Activated CD4-positive, alpha-beta memory T cell treated with anti-CD3 and anti-CD28 coated beads for 36 hours (primary cell): ENCODE results near the gene TTC28. TPM values are rescaled to one million over a fixed set of nuclear protein-coding genes. Genes with fewer than 3 reads are reported as not detected.
"Not testable (repeated sequence)": the region's sequence is repeated elsewhere in the genome, so short reads cannot be mapped to it uniquely, and the experiment has no call there.

Experiments used
- CTCF ChIA-PET: fragments of 350-600 bp; sonication (Branson Sonifier 250); formaldehyde crosslinking; loops from one replicate; lab custom pipeline; 2021; ENCODE audit warnings: antibody characterized with exemption, inconsistent platforms; lab: Charles Lee
- POLR2A ChIA-PET: fragments of 350-600 bp; sonication (Branson Sonifier 250); formaldehyde crosslinking; loops from one replicate; lab custom pipeline; 2021; ENCODE audit warnings: antibody characterized with exemption; lab: Charles Lee
- DNase-seq: peaks from one replicate; pipeline ENCODE4 v3.0.0-alpha.2; 2020
- H3K27ac Mint-ChIP-seq: one replicate; pipeline ENCODE4 v1.8.0; 2021; ENCODE audit warnings: mixed read lengths
- H3K27me3 Mint-ChIP-seq: one replicate; pipeline ENCODE4 v1.8.0; 2021; ENCODE audit warnings: mixed read lengths
- H3K36me3 Mint-ChIP-seq: one replicate; pipeline ENCODE4 v1.8.0; 2021; ENCODE audit warnings: mixed read lengths
- H3K4me1 Mint-ChIP-seq: one replicate; pipeline ENCODE4 v1.8.0; 2021; ENCODE audit warnings: low read depth, mixed read lengths
- H3K4me3 Mint-ChIP-seq: one replicate; pipeline ENCODE4 v1.8.0; 2021; ENCODE audit warnings: mild to moderate bottlenecking, mixed read lengths
- H3K9me3 Mint-ChIP-seq: one replicate; pipeline ENCODE4 v1.8.0; 2021; ENCODE audit warnings: mixed read lengths
- intact Hi-C: fragments of 100-400 bp; cut with micrococcal nuclease; formaldehyde crosslinking; loops from one replicate; pipeline ENCODE4 v1.15.1; 2023
- total RNA-seq, 2 experiments: library from RNA; stranded (reverse); gene quantifications; one replicate each; pipeline ENCODE4 v1.2.3, GENCODE V29; 2021

Gene TTC28
- total RNA-seq, 2 experiments from 2014 or later: 0.59 to 0.80 TPM

DNA sequence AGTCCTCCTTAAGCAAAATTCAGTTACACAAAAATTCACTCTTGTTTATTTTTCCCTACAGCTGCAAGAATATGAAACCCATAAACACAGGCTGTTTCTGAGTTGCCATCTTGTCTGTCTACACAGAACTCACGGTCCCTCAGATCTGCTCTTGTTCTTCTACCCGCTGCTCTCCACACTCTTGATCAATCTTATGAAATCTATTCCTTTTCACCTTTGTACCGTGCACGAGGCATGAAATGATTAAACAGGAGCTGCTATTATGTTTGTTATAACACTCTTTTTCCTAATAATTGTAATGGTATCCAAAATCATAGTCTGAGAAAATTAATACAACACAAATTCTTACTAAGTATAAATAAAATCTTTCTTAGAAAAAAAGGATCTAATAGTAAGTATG, 494.5 kb downstream of the TTC28 start:
- no peak for DNase-seq
- ChIA-PET POLR2A (no interaction called here), CTCF (no interaction called here)
- H3K27me3 Mint-ChIP-seq: peaks cover 3% of the 10 kb centered on the region
- H3K4me3 Mint-ChIP-seq: no peak overlapping the region
- no peak overlapping the region for H3K27ac Mint-ChIP-seq
- H3K36me3 Mint-ChIP-seq: no peaks in the 10 kb centered on the region
- no peaks in the 10 kb centered on the region for H3K4me1 Mint-ChIP-seq
- intact Hi-C loops: no loop called here
- no peaks in the 10 kb centered on the region for H3K9me3 Mint-ChIP-seq

DNA sequence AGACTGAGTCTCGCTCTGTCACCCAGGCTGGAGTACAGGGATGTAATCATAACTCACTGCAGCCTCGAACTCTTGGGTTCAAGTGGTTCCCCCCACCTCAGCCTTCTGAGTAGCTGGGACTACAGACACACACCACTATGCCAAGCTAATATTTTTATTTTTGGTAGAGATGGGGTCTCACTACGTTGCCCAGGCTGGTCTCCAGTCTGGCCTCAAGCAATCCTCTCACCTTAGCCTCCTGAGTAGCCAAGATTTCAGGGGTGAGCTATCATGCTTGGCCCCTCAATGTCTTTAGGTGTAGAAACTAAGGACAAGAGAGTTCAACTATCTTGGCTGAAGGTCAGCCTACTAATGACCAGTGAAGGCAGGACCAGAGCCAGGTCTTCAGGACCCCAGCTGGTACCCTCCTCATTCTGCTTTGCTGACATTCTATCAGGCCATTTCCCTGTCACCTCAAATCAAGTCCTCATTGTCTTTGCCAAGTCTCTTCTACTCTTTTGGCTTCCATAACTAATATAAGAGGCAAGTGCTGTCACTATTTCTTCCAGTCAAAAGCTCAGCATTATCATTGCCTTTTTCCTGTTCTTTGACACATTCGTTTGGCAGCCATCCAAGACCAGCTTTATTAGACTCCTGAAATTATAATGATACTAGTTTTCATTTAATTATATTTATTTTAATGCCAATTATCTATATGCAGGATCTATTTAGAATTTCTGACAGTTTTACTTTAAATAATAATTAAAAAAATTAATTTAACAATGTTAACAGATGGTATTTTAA, 496.4 kb downstream of the TTC28 start:
- ChIA-PET POLR2A (no interaction called here), CTCF (no interaction called here)
- no peak overlapping the region for H3K27ac Mint-ChIP-seq
- DNase-seq: no peak
- intact Hi-C loops: no loop called here
- peaks cover 3% of the 10 kb centered on the region for H3K27me3 Mint-ChIP-seq
- no peaks in the 10 kb centered on the region for H3K36me3 Mint-ChIP-seq
- H3K9me3 Mint-ChIP-seq: no peaks in the 10 kb centered on the region
- H3K4me1 Mint-ChIP-seq: no peaks in the 10 kb centered on the region
- no peak overlapping the region for H3K4me3 Mint-ChIP-seq

DNA sequence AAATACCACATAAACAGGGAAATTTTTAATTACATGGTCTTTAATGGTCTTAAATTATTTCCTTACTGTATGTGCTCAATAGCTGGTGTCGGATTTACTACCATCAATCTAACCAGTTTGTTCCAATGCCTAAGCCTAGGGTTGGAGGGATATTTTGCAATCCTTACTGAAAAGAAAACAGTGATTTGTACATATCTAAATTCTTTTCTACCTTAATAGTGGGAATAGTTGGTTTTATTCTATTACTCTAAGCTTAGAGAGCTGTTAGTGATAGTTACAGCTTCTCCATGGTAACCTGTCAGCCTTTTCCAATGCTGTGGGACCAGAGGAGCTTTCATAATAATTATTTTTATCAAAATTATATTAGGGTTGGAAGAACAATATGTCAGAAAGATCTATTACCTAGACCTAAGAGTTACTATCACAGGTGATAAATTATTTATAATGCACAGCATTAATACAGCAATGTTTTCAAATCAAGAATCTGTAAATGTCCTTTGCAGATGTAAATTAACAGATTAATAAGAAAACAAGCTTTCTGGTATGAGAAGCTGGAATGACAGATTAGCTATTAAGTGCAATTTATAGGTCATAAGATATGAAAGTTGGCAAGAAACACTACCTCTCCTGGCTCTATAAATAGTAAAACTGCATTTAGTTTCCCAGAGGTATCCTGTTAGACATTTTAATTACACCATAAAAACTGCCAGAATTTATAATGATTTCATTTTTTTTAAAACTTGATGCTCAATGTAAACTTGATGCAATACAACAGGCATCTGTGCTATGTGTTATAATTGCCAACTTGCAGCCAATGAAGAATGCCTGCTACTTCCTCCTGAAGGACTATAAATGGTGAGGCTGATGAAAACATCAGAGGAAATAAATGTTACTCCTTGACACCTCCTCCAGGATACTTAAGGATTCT, 498.6 kb downstream of the TTC28 start:
- ChIA-PET POLR2A (no interaction called here), CTCF (no interaction called here)
- Mint-ChIP-seq H3K27me3 (peaks cover 1% of the 10 kb centered on the region), H3K4me3 (no peak overlapping the region), H3K4me1 (no peaks in the 10 kb centered on the region), H3K27ac (no peak overlapping the region), H3K9me3 (no peaks in the 10 kb centered on the region), H3K36me3 (no peaks in the 10 kb centered on the region)
- intact Hi-C loops: no loop called here
- DNase-seq: no peak

DNA sequence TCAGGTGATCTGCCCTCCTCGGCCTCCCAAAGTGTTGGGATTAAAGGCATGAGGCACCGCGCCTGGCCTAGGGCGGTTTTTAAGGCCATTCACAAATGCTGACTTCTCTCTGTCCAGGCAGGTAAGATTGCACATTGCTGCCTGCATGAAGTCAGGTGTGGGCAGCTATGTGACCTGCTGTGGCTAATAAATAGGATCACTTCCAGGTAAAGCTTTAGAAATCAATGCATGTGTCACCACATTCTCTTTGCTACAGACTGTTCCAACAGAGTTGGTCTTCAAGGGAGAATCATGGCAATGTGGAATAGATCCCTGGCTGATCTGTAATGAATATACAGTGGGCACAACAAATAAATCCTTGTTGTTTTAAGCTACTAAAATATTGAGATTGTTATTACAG, 500.2 kb downstream of the TTC28 start:
- H3K36me3 Mint-ChIP-seq: no peaks in the 10 kb centered on the region
- peaks cover 1% of the 10 kb centered on the region for H3K27me3 Mint-ChIP-seq
- POLR2A ChIA-PET: no interaction called here
- H3K27ac Mint-ChIP-seq: no peak overlapping the region
- no peak overlapping the region for H3K4me3 Mint-ChIP-seq
- CTCF ChIA-PET: interaction anchor here (0.6 kb wide), 1 partner anchor 11 kb away, joined by 3 read pairs; no protein-coding TSS in a partner anchor
- DNase-seq: no peak
- H3K4me1 Mint-ChIP-seq: no peaks in the 10 kb centered on the region
- no peaks in the 10 kb centered on the region for H3K9me3 Mint-ChIP-seq
- intact Hi-C loops: no loop called here

DNA sequence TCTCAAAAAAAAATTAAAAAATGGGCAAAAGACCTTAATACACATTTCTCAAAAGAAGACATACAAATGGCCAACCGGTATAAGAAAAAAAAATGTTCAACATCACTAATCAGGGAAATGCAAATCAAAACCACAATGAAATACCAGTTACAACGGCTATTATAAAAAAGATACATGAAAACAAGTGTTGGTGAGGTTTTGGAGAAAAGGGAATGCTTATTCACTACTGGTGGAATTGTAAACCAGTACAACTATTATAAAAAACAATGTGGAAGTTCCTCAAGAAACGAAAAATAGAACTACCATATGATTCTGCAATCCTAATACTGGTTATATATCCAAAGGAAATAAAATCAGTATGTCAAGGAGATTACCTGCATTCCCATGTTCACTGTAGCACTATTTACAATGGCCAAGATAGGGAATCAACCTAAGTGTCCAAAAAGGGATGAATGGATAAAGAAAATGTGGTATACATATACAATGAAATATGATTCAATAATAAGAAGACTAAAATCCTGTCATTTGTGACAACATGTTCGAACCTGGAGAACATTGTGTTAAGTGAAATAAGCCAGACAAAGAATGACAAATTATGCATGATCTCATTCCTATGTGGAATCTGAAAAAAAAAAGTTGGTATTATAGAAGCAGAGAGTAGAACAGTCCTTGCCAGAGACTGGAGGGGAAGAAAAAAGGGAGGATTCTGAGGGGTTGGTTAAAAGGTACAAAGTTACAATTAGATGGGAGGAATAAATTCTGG, 503.7 kb downstream of the TTC28 start:
- Mint-ChIP-seq H3K9me3 (no peaks in the 10 kb centered on the region), H3K4me3 (no peak overlapping the region), H3K4me1 (no peaks in the 10 kb centered on the region), H3K27me3 (peaks cover 1% of the 10 kb centered on the region), H3K36me3 (no peaks in the 10 kb centered on the region), H3K27ac (no peak overlapping the region)
- DNase-seq: no peak
- intact Hi-C loops: no loop called here
- ChIA-PET POLR2A (no interaction called here), CTCF (no interaction called here)

DNA sequence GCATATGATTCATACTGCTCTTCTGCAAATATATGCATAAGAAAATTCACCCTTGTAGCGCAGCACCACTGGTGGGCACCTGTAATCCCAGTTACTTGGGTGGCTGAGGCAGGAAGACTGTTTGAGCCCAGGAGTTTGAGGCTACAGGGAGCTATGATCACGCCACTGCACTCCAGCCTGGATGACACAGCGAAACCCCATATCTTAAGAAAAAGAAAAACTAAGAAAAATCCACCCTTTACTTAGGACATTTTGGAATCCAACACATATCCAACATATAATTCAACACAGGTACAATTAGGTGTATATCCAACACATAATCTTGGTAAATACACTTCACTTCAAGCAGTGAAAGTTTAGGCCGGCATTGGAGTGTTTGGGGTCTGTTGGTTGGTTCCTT, 505.1 kb downstream of the TTC28 start:
- Mint-ChIP-seq H3K4me3 (no peak overlapping the region), H3K36me3 (no peaks in the 10 kb centered on the region), H3K27me3 (peaks cover 1% of the 10 kb centered on the region), H3K9me3 (no peaks in the 10 kb centered on the region), H3K27ac (no peak overlapping the region), H3K4me1 (no peaks in the 10 kb centered on the region)
- no peak for DNase-seq
- POLR2A ChIA-PET: no interaction called here
- intact Hi-C loops: no loop called here
- CTCF ChIA-PET: interaction anchor here (0.8 kb wide), 1 partner anchor 99 kb away, joined by 3 read pairs; no protein-coding TSS in a partner anchor

DNA sequence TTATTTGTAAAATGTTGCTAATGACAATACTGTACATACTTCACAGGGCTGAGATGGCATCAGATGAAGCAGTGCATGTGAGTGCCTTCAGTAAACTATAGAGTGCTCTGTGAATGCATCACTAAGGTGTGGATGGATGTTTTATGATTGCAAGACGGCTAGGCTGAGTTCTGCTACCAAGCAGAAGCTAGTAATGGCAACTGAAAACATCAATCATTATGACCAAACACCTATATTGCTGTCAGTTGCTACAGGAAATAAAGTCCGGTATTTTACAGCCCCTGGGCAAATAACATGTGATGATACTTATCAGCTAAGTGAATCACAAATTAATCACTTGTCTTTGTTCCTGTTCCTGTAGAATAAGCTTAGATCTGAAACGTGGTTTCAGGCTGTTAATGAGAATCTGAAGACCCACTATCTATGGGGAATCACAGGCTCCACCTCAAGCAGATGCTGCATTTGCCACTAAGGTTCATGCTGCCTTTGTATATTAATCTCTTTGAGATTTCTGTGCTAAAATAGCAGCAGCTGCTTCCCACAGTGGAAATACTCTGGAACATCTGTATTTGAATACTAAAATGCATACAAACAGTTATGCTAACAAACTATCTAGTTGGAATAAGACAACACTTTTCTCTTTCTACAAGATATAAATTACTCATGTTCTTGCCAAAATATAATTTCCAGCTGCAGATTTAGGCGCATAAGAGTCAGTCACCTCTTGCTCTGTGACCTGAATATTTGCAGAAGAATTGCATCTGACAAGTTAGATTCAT, 506.6 kb downstream of the TTC28 start:
- Mint-ChIP-seq H3K9me3 (no peaks in the 10 kb centered on the region), H3K27me3 (peaks cover 1% of the 10 kb centered on the region), H3K4me1 (no peaks in the 10 kb centered on the region), H3K27ac (no peak overlapping the region), H3K4me3 (no peak overlapping the region), H3K36me3 (no peaks in the 10 kb centered on the region)
- no peak for DNase-seq
- ChIA-PET CTCF (no interaction called here), POLR2A (no interaction called here)
- intact Hi-C loops: no loop called here

DNA sequence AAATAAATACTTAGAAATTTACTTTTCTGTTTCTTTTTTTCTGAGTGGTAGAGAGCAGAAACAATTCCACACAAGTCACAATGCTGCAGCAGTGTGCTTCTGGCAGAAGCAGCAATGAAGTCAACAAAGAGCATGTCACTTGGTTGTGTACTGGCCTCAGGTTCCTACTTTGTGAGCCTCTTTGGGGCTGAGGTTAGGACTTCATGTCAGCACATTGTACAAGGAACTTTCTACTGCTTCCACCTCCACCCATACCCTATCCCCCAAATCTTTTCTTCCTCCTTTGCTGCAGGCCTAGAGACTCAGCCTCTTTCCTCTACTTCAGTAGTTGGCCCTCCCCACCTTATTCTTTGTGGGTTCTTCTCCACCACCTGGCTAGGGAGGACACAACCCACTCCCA, 507.9 kb downstream of the TTC28 start:
- POLR2A ChIA-PET: no interaction called here
- CTCF ChIA-PET: no interaction called here
- intact Hi-C loops: no loop called here
- H3K9me3 Mint-ChIP-seq: no peaks in the 10 kb centered on the region
- no peaks in the 10 kb centered on the region for H3K27me3 Mint-ChIP-seq
- DNase-seq: no peak
- H3K4me3 Mint-ChIP-seq: no peak overlapping the region
- H3K4me1 Mint-ChIP-seq: no peaks in the 10 kb centered on the region
- peaks cover 2% of the 10 kb centered on the region for H3K36me3 Mint-ChIP-seq
- no peak overlapping the region for H3K27ac Mint-ChIP-seq

DNA sequence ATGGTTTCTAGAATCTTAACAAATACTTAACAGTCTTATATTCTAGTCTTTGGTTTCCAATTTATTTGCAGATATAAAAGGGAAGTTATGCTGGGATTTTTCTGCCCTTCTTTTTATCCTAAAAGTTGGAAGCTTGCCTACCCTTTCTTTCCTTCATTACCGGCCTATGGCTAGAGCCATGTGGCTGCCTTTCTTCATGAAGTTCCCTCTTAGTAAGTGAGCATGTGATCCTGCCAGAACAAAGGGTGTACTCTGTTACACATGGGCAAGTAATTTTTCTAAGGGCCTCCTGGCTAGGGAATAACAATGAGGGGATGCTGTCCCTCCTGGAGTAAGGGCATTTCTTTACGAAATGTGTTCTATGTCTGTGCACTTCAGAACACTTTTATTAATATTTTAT, 508.5 kb downstream of the TTC28 start:
- POLR2A ChIA-PET: no interaction called here
- Mint-ChIP-seq H3K27ac (no peak overlapping the region), H3K4me3 (no peak overlapping the region), H3K36me3 (peaks cover 2% of the 10 kb centered on the region), H3K9me3 (peaks cover 3% of the 10 kb centered on the region), H3K27me3 (no peaks in the 10 kb centered on the region), H3K4me1 (no peaks in the 10 kb centered on the region)
- CTCF ChIA-PET: no interaction called here
- no peak for DNase-seq
- intact Hi-C loops: no loop called here

DNA sequence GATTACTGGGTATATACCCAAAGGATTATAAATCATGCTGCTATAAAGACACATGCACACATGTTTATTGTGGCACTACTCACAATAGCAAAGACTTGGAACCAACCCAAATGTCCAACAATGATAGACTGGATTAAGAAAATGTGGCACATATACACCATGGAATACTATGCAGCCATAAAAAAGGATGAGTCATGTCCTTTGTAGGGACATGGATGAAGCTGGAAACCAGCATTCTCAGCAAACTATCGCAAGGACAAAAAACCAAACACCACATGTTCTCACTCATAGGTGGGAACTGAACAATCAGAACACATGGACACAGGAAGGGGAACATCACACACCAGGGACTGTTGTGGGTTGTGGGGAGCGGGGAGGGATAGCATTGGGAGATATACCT, 510.3 kb downstream of the TTC28 start:
- POLR2A ChIA-PET, DNase-seq, H3K27ac Mint-ChIP-seq, H3K9me3 Mint-ChIP-seq, H3K4me1 Mint-ChIP-seq, H3K36me3 Mint-ChIP-seq, H3K4me3 Mint-ChIP-seq, H3K27me3 Mint-ChIP-seq, CTCF ChIA-PET, intact Hi-C loops: not testable (repeated sequence)

DNA sequence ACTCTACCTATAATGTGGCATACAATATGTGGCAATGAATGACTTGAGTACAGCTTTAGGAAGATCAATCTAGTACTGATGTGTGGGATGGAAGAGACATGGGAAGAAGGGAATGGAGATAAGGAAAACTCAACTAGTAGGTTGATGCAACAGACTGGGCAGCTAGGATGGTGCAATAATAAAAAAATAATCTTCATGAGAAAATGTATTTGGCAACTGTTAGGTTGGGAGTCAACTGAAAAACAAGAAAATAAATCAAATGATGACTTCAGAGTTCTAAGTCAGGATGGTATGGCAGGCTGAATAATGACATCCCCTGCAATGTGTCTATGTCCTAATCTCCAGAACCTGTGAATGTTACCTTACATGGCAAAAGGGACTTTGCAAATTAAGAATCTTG, 523.8 kb downstream of the TTC28 start:
- ChIA-PET CTCF (no interaction called here), POLR2A (no interaction called here)
- no peaks in the 10 kb centered on the region for H3K9me3 Mint-ChIP-seq
- H3K27me3 Mint-ChIP-seq: peaks cover 6% of the 10 kb centered on the region
- intact Hi-C loops: no loop called here
- no peaks in the 10 kb centered on the region for H3K4me1 Mint-ChIP-seq
- no peak overlapping the region for H3K27ac Mint-ChIP-seq
- no peaks in the 10 kb centered on the region for H3K36me3 Mint-ChIP-seq
- DNase-seq: no peak
- H3K4me3 Mint-ChIP-seq: no peak overlapping the region
